HepG2 (cell line): ENCODE measurements around the gene CAPS. TPM values are rescaled to one million over a fixed set of nuclear protein-coding genes. Genes with fewer than 3 reads are reported as not detected.

Experiments used
- FOXO1 ChIP-seq: sonication (generic); formaldehyde crosslinking; IDR thresholded peaks from 2 replicates; pipeline ENCODE4 v1.4.0; 2020; ENCODE audit warnings: missing genetic modification reagents
- FOXP1 ChIP-seq, 2 experiments: fragments of 450-650 bp in 1 of 2; IDR thresholded peaks; 2 replicates each; pipeline ENCODE4 v1.6.1; 2017 to 2018; ENCODE audit warnings: antibody characterized with exemption in 1 of 2
- GFI1 ChIP-seq: sonication (generic); formaldehyde crosslinking; IDR thresholded peaks from 2 replicates; pipeline ENCODE4 v1.5.0; 2020; ENCODE audit warnings: missing genetic modification reagents, mild to moderate bottlenecking, borderline replicate concordance
- GTF3A ChIP-seq: sonication (generic); formaldehyde crosslinking; conservative IDR thresholded peaks from 2 replicates; pipeline ENCODE4 v1.4.0; 2020; ENCODE audit warnings: mild to moderate bottlenecking, missing genetic modification reagents
- HNF1A ChIP-seq, 2 experiments: sonication (generic) in 1 of 2; formaldehyde crosslinking in 1 of 2; IDR thresholded peaks; 2 replicates each; pipeline versions ENCODE4 v1.4.0 to v1.6.1; 2016 to 2020; ENCODE audit warnings: borderline replicate concordance in 1 of 2, low read depth in 1 of 2, mild to moderate bottlenecking in 1 of 2, missing genetic modification reagents in 1 of 2
- HNF4A ChIP-seq: sonication (generic); formaldehyde crosslinking; IDR thresholded peaks from 2 replicates; pipeline ENCODE4 v1.4.0; 2020; ENCODE audit warnings: missing genetic modification reagents
- KLF16 ChIP-seq, 2 experiments: sonication (generic) in 1 of 2; formaldehyde crosslinking in 1 of 2; IDR thresholded peaks; 2 replicates each; pipeline versions ENCODE4 v1.6.1 to v1.8.0; 2016 to 2023; ENCODE audit warnings: missing genetic modification reagents in 2 of 2, missing compliant biosample characterization in 1 of 2
- MTF1 ChIP-seq: sonication (generic); formaldehyde crosslinking; IDR thresholded peaks from 2 replicates; pipeline ENCODE4 v1.5.0; 2020; ENCODE audit warnings: missing genetic modification reagents
- MXD3 ChIP-seq: IDR thresholded peaks from 2 replicates; pipeline ENCODE4 v1.6.1; 2016; ENCODE audit warnings: mild to moderate bottlenecking, missing biosample characterization, missing genetic modification reagents
- PHF8 ChIP-seq: sonication (generic); formaldehyde crosslinking; IDR thresholded peaks from 2 replicates; pipeline ENCODE4 v1.5.0; 2020; ENCODE audit warnings: missing genetic modification reagents
- PPARG ChIP-seq: conservative IDR thresholded peaks from 2 replicates; pipeline ENCODE4 v1.6.1; 2016; ENCODE audit warnings: missing biosample characterization, missing genetic modification reagents
- RXRB ChIP-seq: IDR thresholded peaks from 2 replicates; pipeline ENCODE4 v1.6.1; 2016; ENCODE audit warnings: borderline replicate concordance, missing genetic modification reagents, missing compliant biosample characterization
- TARDBP ChIP-seq: sonication (generic); formaldehyde crosslinking; IDR thresholded peaks from 2 replicates; pipeline ENCODE4 v1.8.0; 2022; ENCODE audit warnings: mild to moderate bottlenecking, missing genetic modification reagents
- TEAD3 ChIP-seq: optimal IDR thresholded peaks from 2 replicates; pipeline ENCODE3; 2016; ENCODE audit warnings: borderline replicate concordance
- ZBTB21 ChIP-seq: sonication (generic); formaldehyde crosslinking; IDR thresholded peaks from 2 replicates; pipeline ENCODE4 v1.4.0; 2020; ENCODE audit warnings: missing genetic modification reagents
- ZBTB38 ChIP-seq: sonication (generic); formaldehyde crosslinking; IDR thresholded peaks from 2 replicates; pipeline ENCODE4 v1.5.1; 2020; ENCODE audit warnings: mild to moderate bottlenecking, missing genetic modification reagents
- ZFX ChIP-seq: sonication (generic); formaldehyde crosslinking; IDR thresholded peaks from 2 replicates; pipeline ENCODE4 v1.4.0; 2020; ENCODE audit warnings: mild to moderate bottlenecking, low read depth, missing genetic modification reagents, moderate library complexity
- ZNF12 ChIP-seq: sonication (generic); formaldehyde crosslinking; IDR thresholded peaks from 2 replicates; pipeline ENCODE4 v1.5.0; 2020; ENCODE audit warnings: missing genetic modification reagents
- ZNF207 ChIP-seq: fragments of 450-650 bp; IDR thresholded peaks from 2 replicates; pipeline ENCODE4 v1.6.1; 2016; ENCODE audit warnings: antibody characterized with exemption, borderline replicate concordance
- ZNF501 ChIP-seq: sonication (generic); formaldehyde crosslinking; IDR thresholded peaks from 2 replicates; pipeline ENCODE4 v1.5.1; 2020; ENCODE audit warnings: mild to moderate bottlenecking, moderate library complexity, missing genetic modification reagents
- ZNF703 ChIP-seq: sonication (generic); formaldehyde crosslinking; IDR thresholded peaks from 2 replicates; pipeline ENCODE4 v1.5.1; 2020; ENCODE audit warnings: missing genetic modification reagents, mild to moderate bottlenecking, moderate library complexity, borderline replicate concordance
- polyA plus RNA-seq, 8 experiments: library from polyadenylated mRNA; depleted of rRNA in 3 of 8; stranded (reverse) in 7 of 8; unstranded in 1 of 8; fragments of >200 nt; fragmentation: Illumina TruSeq in 4 of 8; extraction: Trizol in 4 of 8; gene quantifications; 2 replicates each; pipeline versions ENCODE4 v1.2.1 to v1.2.3, GENCODE V29; 2011 to 2016; ENCODE audit warnings: low read depth in 4 of 8, missing spikeins in 1 of 8, mixed read lengths in 1 of 8; ENCODE audit not compliant: insufficient read depth in 1 of 8
- total RNA-seq, 5 experiments: library from RNA; depleted of rRNA; stranded (reverse); fragments of >200 nt; fragmentation: Illumina TruSeq; extraction: Trizol; gene quantifications; 2 replicates each; pipeline ENCODE4 v1.2.3, GENCODE V29; 2016; ENCODE audit warnings: low read depth in 1 of 5
- TF ChIP-seq, protein P1 (sequence below): IDR thresholded peaks from 2 replicates; pipeline ENCODE4 v1.6.1; 2016; ENCODE audit warnings: missing biosample characterization, missing genetic modification reagents, low read depth
- TF ChIP-seq, protein P2 (sequence below): sonication (generic); formaldehyde crosslinking; IDR thresholded peaks from 2 replicates; pipeline ENCODE4 v1.8.0; 2022; ENCODE audit warnings: mild to moderate bottlenecking, missing genetic modification reagents, moderate library complexity

The CAPS gene
- total and polyA plus RNA-seq, 2 of the 13 experiments (the other 11 are each of a cell fraction or from before 2014, with no cell fraction given): 3.1 TPM

GRCh38 chr19:5908773-5909442, 5.1 kb upstream of the CAPS start (continued):
- TF ChIP-seq MXD3 (CRISPR knock-in tag) (peak; percentile 63), HNF1A (IDR thresholded peaks at IDR 0.05; ENCODE audit: low read depth) (no peak), HNF1A (CRISPR knock-in tag; IDR thresholded peaks at IDR 0.05; ENCODE audit: borderline replicate concordance) (peak; percentile 41; the same call in 1 of the 2 replicates), RXRB (CRISPR knock-in tag) (peak; percentile 78), HNF4A (CRISPR knock-in tag) (peak; percentile 82), FOXP1 (IDR thresholded peaks at IDR 0.05) (no peak), FOXP1 (CRISPR knock-in tag; IDR thresholded peaks at IDR 0.05) (peak; percentile 21; the same call in 1 of the 2 replicates), KLF16 (CRISPR knock-in tag; IDR thresholded peaks at IDR 0.05) (no peak), PPARG (CRISPR knock-in tag) (peak; percentile 51; the same call in 1 of the 2 replicates), ZBTB21 (CRISPR knock-in tag) (peak; percentile 57; the same call in 1 of the 2 replicates), TEAD3 (CRISPR knock-in tag) (peak; percentile 95), ZBTB38 (peak; percentile 72), GTF3A (no peak), FOXO1 (no peak), ZNF501 (CRISPR knock-in tag) (no peak; the same call in 1 of the 2 replicates), ZNF207 (no peak), ZNF703 (CRISPR knock-in tag) (no peak), ZNF12 (CRISPR knock-in tag) (0 out of 2 replicates have a peak, but pooled peaks have one; percentile 17), TARDBP (CRISPR knock-in tag) (peak; percentile 75), ZFX (CRISPR knock-in tag) (peak; percentile 34; the same call in 1 of the 2 replicates), GFI1 (CRISPR knock-in tag) (peak; percentile 87), PHF8 (CRISPR knock-in tag) (0 out of 2 replicates have a peak, but pooled peaks have one; percentile 11), MTF1 (CRISPR knock-in tag) (no peak)
- TF ChIP-seq, protein P1, sequence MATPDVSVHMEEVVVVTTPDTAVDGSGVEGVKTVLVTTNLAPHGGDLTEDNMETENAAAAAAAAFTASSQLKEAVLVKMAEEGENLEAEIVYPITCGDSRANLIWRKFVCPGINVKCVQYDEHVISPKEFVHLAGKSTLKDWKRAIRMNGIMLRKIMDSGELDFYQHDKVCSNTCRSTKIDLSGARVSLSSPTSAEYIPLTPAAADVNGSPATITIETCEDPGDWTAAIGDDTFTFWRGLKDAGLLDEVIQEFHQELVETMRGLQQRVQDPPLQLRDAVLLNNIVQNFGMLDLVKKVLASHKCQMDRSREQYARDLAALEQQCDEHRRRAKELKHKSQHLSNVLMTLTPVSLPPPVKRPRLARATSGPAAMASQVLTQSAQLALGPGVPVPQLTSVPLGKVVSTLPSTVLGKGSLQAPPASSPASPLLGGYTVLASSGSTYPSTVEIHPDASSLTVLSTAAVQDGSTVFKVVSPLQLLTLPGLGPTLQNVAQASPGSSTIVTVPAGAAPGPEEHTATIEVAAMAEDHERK: no peak
- TF ChIP-seq, protein P2, sequence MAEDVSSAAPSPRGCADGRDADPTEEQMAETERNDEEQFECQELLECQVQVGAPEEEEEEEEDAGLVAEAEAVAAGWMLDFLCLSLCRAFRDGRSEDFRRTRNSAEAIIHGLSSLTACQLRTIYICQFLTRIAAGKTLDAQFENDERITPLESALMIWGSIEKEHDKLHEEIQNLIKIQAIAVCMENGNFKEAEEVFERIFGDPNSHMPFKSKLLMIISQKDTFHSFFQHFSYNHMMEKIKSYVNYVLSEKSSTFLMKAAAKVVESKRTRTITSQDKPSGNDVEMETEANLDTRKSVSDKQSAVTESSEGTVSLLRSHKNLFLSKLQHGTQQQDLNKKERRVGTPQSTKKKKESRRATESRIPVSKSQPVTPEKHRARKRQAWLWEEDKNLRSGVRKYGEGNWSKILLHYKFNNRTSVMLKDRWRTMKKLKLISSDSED (CRISPR knock-in tag): no peak
